HepG2 (cell line): ENCODE measurements around the gene HS3ST5. TPM values are rescaled to one million over a fixed set of nuclear protein-coding genes. Genes with fewer than 3 reads are reported as not detected.

Source experiments
- CREB1 ChIP-seq, 2 experiments: fragments of 450-650 bp in 1 of 2; IDR thresholded peaks; 2 replicates each; pipeline ENCODE4 v1.6.1; 2016 to 2017; ENCODE audit warnings: control low read depth in 1 of 2, mild to moderate bottlenecking in 1 of 2, missing compliant biosample characterization in 1 of 2, missing genetic modification characterization in 1 of 2
- EP300 ChIP-seq, 3 experiments: sonication (generic) in 1 of 3; formaldehyde crosslinking in 1 of 3; IDR thresholded peaks; 2 replicates each; pipeline versions ENCODE4 v1.5.1 to v1.6.1; 2011 to 2020; ENCODE audit warnings: low read depth in 2 of 3, low read length in 2 of 3, borderline replicate concordance in 1 of 3, improper control_type of control experiment in 1 of 3, mild to moderate bottlenecking in 1 of 3, missing genetic modification reagents in 1 of 3, moderate library complexity in 1 of 3
- ERF ChIP-seq: IDR thresholded peaks from 2 replicates; pipeline ENCODE4 v1.6.1; 2018; ENCODE audit warnings: missing biosample characterization, missing genetic modification reagents
- FOXM1 ChIP-seq: sonication (generic); formaldehyde crosslinking; IDR thresholded peaks from 2 replicates; pipeline ENCODE4 v1.5.0; 2020; ENCODE audit warnings: missing genetic modification reagents
- HOXA9 ChIP-seq: sonication (generic); formaldehyde crosslinking; IDR thresholded peaks from 2 replicates; pipeline ENCODE4 v1.8.1; 2022; ENCODE audit warnings: missing genetic modification reagents, mild to moderate bottlenecking, moderate library complexity, borderline replicate concordance
- RXRB ChIP-seq: IDR thresholded peaks from 2 replicates; pipeline ENCODE4 v1.6.1; 2016; ENCODE audit warnings: borderline replicate concordance, missing genetic modification reagents, missing compliant biosample characterization
- SIN3A ChIP-seq: IDR thresholded peaks from 2 replicates; pipeline ENCODE4 v1.6.1; 2011; ENCODE audit warnings: low read depth, mild to moderate bottlenecking, control low read depth, low read length, borderline replicate concordance
- THYN1 ChIP-seq: sonication (generic); formaldehyde crosslinking; IDR thresholded peaks from 2 replicates; pipeline ENCODE4 v1.8.1; 2023; ENCODE audit warnings: low read depth, mild to moderate bottlenecking, moderate library complexity, missing genetic modification reagents, borderline replicate concordance
- U2AF2 ChIP-seq: fragments of 200-400 bp; formaldehyde crosslinking; IDR thresholded peaks from 2 replicates; pipeline ENCODE4 v1.6.1; 2017; ENCODE audit warnings: low read depth, mild to moderate bottlenecking, low read length
- ZNF431 ChIP-seq: sonication (generic); formaldehyde crosslinking; IDR thresholded peaks from 2 replicates; pipeline ENCODE4 v1.9.0; 2022; ENCODE audit warnings: missing genetic modification reagents, low read depth, mild to moderate bottlenecking, borderline replicate concordance
- ZNF432 ChIP-seq: sonication (generic); formaldehyde crosslinking; IDR thresholded peaks from 2 replicates; pipeline ENCODE4 v1.5.0; 2020; ENCODE audit warnings: missing genetic modification reagents, mild to moderate bottlenecking, borderline replicate concordance
- ZNF83 ChIP-seq: sonication (generic); formaldehyde crosslinking; IDR thresholded peaks from 2 replicates; pipeline ENCODE4 v1.4.0; 2020; ENCODE audit warnings: missing genetic modification reagents, mild to moderate bottlenecking, borderline replicate concordance
- ZSCAN12 ChIP-seq: sonication (generic); formaldehyde crosslinking; IDR thresholded peaks from 2 replicates; pipeline ENCODE4 v1.9.0; 2021; ENCODE audit warnings: mild to moderate bottlenecking, missing genetic modification reagents
- polyA plus RNA-seq, 8 experiments: library from polyadenylated mRNA; depleted of rRNA in 3 of 8; stranded (reverse) in 7 of 8; unstranded in 1 of 8; fragments of >200 nt; fragmentation: Illumina TruSeq in 4 of 8; extraction: Trizol in 4 of 8; gene quantifications; 2 replicates each; pipeline versions ENCODE4 v1.2.1 to v1.2.3, GENCODE V29; 2011 to 2016; ENCODE audit warnings: low read depth in 4 of 8, missing spikeins in 1 of 8, mixed read lengths in 1 of 8; ENCODE audit not compliant: insufficient read depth in 1 of 8
- total RNA-seq, 5 experiments: library from RNA; depleted of rRNA; stranded (reverse); fragments of >200 nt; fragmentation: Illumina TruSeq; extraction: Trizol; gene quantifications; 2 replicates each; pipeline ENCODE4 v1.2.3, GENCODE V29; 2016; ENCODE audit warnings: low read depth in 1 of 5
- TF ChIP-seq, protein P1 (sequence below): sonication (generic); formaldehyde crosslinking; IDR thresholded peaks from 2 replicates; pipeline ENCODE4 v1.9.0; 2021; ENCODE audit warnings: mild to moderate bottlenecking, missing genetic modification reagents
- TF ChIP-seq, protein P2 (sequence below): sonication (generic); formaldehyde crosslinking; IDR thresholded peaks from 2 replicates; pipeline ENCODE4 v1.8.0; 2022; ENCODE audit warnings: mild to moderate bottlenecking, missing genetic modification reagents, borderline replicate concordance
- TF ChIP-seq, protein P3 (sequence below): conservative IDR thresholded peaks from 2 replicates; pipeline ENCODE4 v1.6.1; 2018; ENCODE audit warnings: missing genetic modification reagents
- TF ChIP-seq, protein P4 (sequence below): sonication (generic); formaldehyde crosslinking; IDR thresholded peaks from 2 replicates; pipeline ENCODE4 v1.4.0; 2020; ENCODE audit warnings: mild to moderate bottlenecking, missing genetic modification reagents

The HS3ST5 gene
- total and polyA plus RNA-seq, 2 of the 13 experiments (the other 11 are each of a cell fraction or from before 2014, with no cell fraction given), result 1.1 to 1.6 TPM

DNA sequence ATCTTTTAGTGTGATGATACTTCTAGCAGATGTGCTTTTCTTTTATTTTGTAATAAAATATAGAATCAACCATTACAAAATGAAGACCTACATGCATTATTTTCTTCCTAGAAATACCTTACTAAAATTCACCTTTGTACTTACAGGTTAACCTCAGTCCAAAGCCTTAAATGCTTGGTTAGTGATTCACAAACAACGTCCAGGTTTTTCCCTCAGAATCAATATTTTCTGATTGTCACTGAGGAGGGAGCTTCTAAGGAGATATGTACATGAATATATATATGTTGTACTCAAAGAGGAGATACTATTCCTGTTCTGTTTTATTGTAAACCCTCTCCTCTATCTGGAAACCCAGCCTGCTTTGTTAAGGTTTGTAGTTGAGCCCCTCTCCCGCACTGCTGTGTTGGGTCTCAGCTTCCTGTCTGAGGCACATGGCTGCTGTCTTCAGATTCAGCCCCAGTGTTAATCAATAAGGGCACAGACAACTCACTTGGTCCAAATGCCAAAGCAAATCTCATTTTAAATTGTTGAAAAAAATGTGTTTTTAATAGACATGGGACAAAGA, 33.9 kb upstream of the HS3ST5 start (continued):
- TF ChIP-seq EP300 (IDR thresholded peaks at IDR 0.05; ENCODE audit: low read depth in 2 of 2, low read length in 2 of 2) (peak in 1 of 2 experiments; percentile 27; a peak in 1 of 4 replicates), EP300 (CRISPR knock-in tag; IDR thresholded peaks at IDR 0.05; ENCODE audit: borderline replicate concordance) (no peak), THYN1 (CRISPR knock-in tag) (no peak), HOXA9 (CRISPR knock-in tag) (no peak), SIN3A (no peak), ZSCAN12 (CRISPR knock-in tag) (no peak), CREB1 (IDR thresholded peaks at IDR 0.05) (no peak), CREB1 (CRISPR knock-in tag; IDR thresholded peaks at IDR 0.05) (no peak), FOXM1 (CRISPR knock-in tag) (no peak), ERF (no peak), U2AF2 (no peak), ZNF431 (CRISPR knock-in tag) (no peak), ZNF432 (CRISPR knock-in tag) (no peak), ZNF83 (CRISPR knock-in tag) (no peak), RXRB (CRISPR knock-in tag) (peak; percentile 39; the same call in 1 of the 2 replicates)
- TF ChIP-seq, protein P1, sequence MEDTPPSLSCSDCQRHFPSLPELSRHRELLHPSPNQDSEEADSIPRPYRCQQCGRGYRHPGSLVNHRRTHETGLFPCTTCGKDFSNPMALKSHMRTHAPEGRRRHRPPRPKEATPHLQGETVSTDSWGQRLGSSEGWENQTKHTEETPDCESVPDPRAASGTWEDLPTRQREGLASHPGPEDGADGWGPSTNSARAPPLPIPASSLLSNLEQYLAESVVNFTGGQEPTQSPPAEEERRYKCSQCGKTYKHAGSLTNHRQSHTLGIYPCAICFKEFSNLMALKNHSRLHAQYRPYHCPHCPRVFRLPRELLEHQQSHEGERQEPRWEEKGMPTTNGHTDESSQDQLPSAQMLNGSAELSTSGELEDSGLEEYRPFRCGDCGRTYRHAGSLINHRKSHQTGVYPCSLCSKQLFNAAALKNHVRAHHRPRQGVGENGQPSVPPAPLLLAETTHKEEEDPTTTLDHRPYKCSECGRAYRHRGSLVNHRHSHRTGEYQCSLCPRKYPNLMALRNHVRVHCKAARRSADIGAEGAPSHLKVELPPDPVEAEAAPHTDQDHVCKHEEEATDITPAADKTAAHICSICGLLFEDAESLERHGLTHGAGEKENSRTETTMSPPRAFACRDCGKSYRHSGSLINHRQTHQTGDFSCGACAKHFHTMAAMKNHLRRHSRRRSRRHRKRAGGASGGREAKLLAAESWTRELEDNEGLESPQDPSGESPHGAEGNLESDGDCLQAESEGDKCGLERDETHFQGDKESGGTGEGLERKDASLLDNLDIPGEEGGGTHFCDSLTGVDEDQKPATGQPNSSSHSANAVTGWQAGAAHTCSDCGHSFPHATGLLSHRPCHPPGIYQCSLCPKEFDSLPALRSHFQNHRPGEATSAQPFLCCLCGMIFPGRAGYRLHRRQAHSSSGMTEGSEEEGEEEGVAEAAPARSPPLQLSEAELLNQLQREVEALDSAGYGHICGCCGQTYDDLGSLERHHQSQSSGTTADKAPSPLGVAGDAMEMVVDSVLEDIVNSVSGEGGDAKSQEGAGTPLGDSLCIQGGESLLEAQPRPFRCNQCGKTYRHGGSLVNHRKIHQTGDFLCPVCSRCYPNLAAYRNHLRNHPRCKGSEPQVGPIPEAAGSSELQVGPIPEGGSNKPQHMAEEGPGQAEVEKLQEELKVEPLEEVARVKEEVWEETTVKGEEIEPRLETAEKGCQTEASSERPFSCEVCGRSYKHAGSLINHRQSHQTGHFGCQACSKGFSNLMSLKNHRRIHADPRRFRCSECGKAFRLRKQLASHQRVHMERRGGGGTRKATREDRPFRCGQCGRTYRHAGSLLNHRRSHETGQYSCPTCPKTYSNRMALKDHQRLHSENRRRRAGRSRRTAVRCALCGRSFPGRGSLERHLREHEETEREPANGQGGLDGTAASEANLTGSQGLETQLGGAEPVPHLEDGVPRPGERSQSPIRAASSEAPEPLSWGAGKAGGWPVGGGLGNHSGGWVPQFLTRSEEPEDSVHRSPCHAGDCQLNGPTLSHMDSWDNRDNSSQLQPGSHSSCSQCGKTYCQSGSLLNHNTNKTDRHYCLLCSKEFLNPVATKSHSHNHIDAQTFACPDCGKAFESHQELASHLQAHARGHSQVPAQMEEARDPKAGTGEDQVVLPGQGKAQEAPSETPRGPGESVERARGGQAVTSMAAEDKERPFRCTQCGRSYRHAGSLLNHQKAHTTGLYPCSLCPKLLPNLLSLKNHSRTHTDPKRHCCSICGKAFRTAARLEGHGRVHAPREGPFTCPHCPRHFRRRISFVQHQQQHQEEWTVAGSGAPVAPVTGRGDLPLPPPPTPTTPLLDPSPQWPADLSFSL (CRISPR knock-in tag), result no peak
- TF ChIP-seq, protein P2, sequence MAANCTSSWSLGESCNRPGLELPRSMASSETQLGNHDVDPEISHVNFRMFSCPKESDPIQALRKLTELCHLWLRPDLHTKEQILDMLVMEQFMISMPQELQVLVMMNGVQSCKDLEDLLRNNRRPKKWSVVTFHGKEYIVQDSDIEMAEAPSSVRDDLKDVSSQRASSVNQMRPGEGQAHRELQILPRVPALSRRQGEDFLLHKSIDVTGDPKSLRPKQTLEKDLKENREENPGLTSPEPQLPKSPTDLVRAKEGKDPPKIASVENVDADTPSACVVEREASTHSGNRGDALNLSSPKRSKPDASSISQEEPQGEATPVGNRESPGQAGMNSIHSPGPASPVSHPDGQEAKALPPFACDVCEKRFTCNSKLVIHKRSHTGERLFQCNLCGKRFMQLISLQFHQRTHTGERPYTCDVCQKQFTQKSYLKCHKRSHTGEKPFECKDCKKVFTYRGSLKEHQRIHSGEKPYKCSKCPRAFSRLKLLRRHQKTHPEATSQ (CRISPR knock-in tag), result no peak
- TF ChIP-seq, protein P3, sequence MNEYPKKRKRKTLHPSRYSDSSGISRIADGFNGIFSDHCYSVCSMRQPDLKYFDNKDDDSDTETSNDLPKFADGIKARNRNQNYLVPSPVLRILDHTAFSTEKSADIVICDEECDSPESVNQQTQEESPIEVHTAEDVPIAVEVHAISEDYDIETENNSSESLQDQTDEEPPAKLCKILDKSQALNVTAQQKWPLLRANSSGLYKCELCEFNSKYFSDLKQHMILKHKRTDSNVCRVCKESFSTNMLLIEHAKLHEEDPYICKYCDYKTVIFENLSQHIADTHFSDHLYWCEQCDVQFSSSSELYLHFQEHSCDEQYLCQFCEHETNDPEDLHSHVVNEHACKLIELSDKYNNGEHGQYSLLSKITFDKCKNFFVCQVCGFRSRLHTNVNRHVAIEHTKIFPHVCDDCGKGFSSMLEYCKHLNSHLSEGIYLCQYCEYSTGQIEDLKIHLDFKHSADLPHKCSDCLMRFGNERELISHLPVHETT, result no peak
- TF ChIP-seq, protein P4, sequence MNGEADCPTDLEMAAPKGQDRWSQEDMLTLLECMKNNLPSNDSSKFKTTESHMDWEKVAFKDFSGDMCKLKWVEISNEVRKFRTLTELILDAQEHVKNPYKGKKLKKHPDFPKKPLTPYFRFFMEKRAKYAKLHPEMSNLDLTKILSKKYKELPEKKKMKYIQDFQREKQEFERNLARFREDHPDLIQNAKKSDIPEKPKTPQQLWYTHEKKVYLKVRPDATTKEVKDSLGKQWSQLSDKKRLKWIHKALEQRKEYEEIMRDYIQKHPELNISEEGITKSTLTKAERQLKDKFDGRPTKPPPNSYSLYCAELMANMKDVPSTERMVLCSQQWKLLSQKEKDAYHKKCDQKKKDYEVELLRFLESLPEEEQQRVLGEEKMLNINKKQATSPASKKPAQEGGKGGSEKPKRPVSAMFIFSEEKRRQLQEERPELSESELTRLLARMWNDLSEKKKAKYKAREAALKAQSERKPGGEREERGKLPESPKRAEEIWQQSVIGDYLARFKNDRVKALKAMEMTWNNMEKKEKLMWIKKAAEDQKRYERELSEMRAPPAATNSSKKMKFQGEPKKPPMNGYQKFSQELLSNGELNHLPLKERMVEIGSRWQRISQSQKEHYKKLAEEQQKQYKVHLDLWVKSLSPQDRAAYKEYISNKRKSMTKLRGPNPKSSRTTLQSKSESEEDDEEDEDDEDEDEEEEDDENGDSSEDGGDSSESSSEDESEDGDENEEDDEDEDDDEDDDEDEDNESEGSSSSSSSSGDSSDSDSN (CRISPR knock-in tag), result no peak
